AG04450 (cell line): ENCODE measurements around the gene REELD1. TPM values are rescaled to one million over a fixed set of nuclear protein-coding genes. Genes with fewer than 3 reads are reported as not detected.

ENCODE experiments used
- CTCF ChIA-PET: fragments of 300-600, 350-600 bp; formaldehyde crosslinking; extraction: SDS; loops from one replicate; lab custom pipeline; 2022; ENCODE audit warnings: antibody characterized with exemption, inconsistent platforms; lab: Charles Lee
- POLR2A ChIA-PET: fragments of 350-600 bp; formaldehyde crosslinking; extraction: SDS; loops from one replicate; lab custom pipeline; 2021; ENCODE audit warnings: antibody characterized with exemption, inconsistent platforms; lab: Yijun Ruan, JAX
- DNase-seq: peaks from one replicate; pipeline ENCODE4 v3.0.0-alpha.2; 2011; ENCODE audit warnings: low read depth, low spot score
- H3K27ac ChIP-seq: one replicate; pipeline ENCODE4 v1.5.1; 2012; ENCODE audit warnings: low read depth, low read length, control low read depth
- H3K27me3 ChIP-seq: one replicate; pipeline ENCODE4 v1.6.0; 2012; ENCODE audit warnings: low read length; ENCODE audit not compliant: control insufficient read depth, insufficient read depth
- H3K4me3 ChIP-seq: 2 replicates; pipeline ENCODE4 v1.5.1; 2011; ENCODE audit warnings: mild to moderate bottlenecking, low read depth, low read length, control low read depth
- H3K9me3 ChIP-seq: 2 replicates; pipeline ENCODE4 v1.5.1; 2012; ENCODE audit warnings: low read length; ENCODE audit not compliant: control insufficient read depth, insufficient read depth
- CTCF ChIP-seq: IDR thresholded peaks from 2 replicates; pipeline ENCODE4 v1.5.1; 2011; ENCODE audit warnings: low read depth, low read length, control low read depth, inconsistent platforms
- polyA plus RNA-seq: library from polyadenylated mRNA; depleted of rRNA; stranded (reverse); fragments of >200 nt; gene quantifications from 2 replicates; pipeline ENCODE4 v1.2.3, GENCODE V29; 2011

The REELD1 gene
- polyA plus RNA-seq, 1 experiment = not detected

GRCh38 chr4:146212781-146213180, 1.6 kb upstream of the REELD1 start:
- ChIA-PET POLR2A (no interaction called here), CTCF (interaction anchor here (1.4 kb wide), 1 partner anchor 30 kb away, joined by 3 read pairs; no protein-coding TSS in a partner anchor)
- H3K27me3 ChIP-seq = no peaks in the 10 kb centered on the region
- H3K9me3 ChIP-seq = no peaks in the 10 kb centered on the region
- H3K4me3 ChIP-seq = no peak overlapping the region
- no peak for TF ChIP-seq CTCF
- DNase-seq = no peak
- no peak overlapping the region for H3K27ac ChIP-seq

GRCh38 chr4:146222313-146222712, 8.0 kb downstream of the REELD1 start:
- TF ChIP-seq CTCF = no peak
- Histone ChIP-seq H3K4me3 (no peak overlapping the region), H3K27ac (no peak overlapping the region), H3K9me3 (no peaks in the 10 kb centered on the region), H3K27me3 (no peaks in the 10 kb centered on the region)
- CTCF ChIA-PET = interaction anchor here (1.4 kb wide), 1 partner anchor 20 kb away, joined by 5 read pairs; no protein-coding TSS in a partner anchor
- no peak for DNase-seq
- POLR2A ChIA-PET = no interaction called here

DNA sequence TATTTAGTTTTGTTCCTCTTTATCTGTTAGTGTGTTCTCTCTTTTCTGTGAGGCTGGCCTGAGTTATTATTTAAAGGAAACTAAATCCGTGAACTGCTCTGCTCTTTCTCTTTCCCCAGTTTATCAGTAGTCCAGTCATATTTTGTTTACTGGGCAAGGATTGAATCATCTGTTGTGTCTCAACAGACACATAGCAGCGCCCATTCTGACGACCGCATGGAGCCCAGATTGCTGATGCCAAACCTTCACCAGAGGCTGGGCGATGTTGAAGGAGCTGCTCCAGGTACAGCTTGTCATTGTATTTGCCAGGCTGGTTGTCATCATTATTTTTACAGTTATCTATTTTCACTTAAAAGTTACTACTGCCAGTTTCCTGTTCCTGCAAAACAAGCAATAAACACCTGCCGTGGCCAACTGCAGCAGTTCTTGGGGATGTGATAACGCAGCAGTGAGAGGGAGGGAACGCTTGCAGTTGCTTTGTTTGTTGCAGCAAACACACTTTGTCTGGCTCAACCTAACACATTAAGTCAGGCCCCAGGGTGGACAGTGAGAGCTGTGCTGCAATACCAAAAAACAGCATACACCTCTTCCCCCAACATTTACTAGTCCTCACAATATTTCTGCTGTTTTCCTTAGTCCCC, 10.1 kb downstream of the REELD1 start:
- no peaks in the 10 kb centered on the region for H3K27me3 ChIP-seq
- ChIA-PET CTCF (no interaction called here), POLR2A (no interaction called here)
- no peaks in the 10 kb centered on the region for H3K9me3 ChIP-seq
- DNase-seq = no peak
- no peak overlapping the region for H3K27ac ChIP-seq
- no peak overlapping the region for H3K4me3 ChIP-seq
- no peak for TF ChIP-seq CTCF

- no peak for DNase-seq
- H3K9me3 ChIP-seq = no peaks in the 10 kb centered on the region
- peaks cover 2% of the 10 kb centered on the region for H3K27me3 ChIP-seq
- ChIA-PET POLR2A (no interaction called here), CTCF (interaction anchor here (1.5 kb wide), 1 partner anchor 10 kb away, joined by 3 read pairs; no protein-coding TSS in a partner anchor)
- no peak for TF ChIP-seq CTCF
- H3K4me3 ChIP-seq = no peak overlapping the region
- no peak overlapping the region for H3K27ac ChIP-seq
These were observed 15.1 kb downstream of the REELD1 start for GRCh38 chr4:146229406-146229805.

DNA sequence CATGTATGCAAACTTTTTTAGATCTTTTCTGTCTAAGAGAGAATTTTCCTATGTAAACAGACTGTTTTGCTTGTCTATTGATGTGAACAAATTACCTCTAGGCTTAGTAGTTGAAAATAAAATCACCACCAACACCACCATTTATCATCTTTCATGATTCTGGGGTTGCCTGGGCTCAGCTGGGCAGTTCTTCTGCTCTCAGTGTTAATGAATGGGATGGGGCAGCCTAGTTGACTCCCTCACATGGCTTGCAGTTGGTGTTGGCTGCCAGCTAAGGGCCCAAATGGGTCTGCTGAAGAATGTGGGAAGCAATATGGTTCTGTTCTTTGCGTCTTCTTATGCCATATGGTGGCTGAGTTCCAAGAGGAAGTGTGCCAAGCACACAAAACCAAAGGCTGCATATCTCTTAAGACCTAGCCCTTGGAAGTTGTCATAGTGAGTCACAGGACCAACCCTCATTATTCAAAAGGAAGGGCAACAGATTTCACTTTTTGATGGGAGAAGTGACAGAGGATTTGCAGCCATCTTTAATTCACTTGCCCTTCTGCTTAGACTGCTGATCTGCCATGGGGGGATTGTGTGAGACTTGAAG, 17.9 kb downstream of the REELD1 start:
- no peak for DNase-seq
- no peak for TF ChIP-seq CTCF
- Histone ChIP-seq H3K27me3 (peaks cover 2% of the 10 kb centered on the region), H3K4me3 (no peak overlapping the region), H3K27ac (no peak overlapping the region), H3K9me3 (no peaks in the 10 kb centered on the region)
- ChIA-PET POLR2A (no interaction called here), CTCF (no interaction called here)
